Esophagus squamous epithelium (tissue), 4 donors: ENCODE data around the gene EPN2.

ENCODE experiments used
- POLR2A ChIP-seq, 4 donors: fragments of 450-650 bp; IDR thresholded peaks; one replicate each; pipeline ENCODE4 v1.6.1; 2017; ENCODE audit warnings: antibody characterized with exemption in 4 of 4, mild to moderate bottlenecking in 4 of 4, moderate library complexity in 3 of 4
- TF ChIP-seq, protein P1 (sequence below), 6 experiments: fragments of 450-650 bp in 4 of 6; fragments of 200-600 bp in 2 of 6; sonication (generic) in 2 of 6; IDR thresholded peaks; one replicate each; pipeline ENCODE4 v1.5.1; 2016 to 2019; ENCODE audit warnings: antibody characterized with exemption in 6 of 6, mild to moderate bottlenecking in 4 of 6, moderate library complexity in 4 of 6

DNA sequence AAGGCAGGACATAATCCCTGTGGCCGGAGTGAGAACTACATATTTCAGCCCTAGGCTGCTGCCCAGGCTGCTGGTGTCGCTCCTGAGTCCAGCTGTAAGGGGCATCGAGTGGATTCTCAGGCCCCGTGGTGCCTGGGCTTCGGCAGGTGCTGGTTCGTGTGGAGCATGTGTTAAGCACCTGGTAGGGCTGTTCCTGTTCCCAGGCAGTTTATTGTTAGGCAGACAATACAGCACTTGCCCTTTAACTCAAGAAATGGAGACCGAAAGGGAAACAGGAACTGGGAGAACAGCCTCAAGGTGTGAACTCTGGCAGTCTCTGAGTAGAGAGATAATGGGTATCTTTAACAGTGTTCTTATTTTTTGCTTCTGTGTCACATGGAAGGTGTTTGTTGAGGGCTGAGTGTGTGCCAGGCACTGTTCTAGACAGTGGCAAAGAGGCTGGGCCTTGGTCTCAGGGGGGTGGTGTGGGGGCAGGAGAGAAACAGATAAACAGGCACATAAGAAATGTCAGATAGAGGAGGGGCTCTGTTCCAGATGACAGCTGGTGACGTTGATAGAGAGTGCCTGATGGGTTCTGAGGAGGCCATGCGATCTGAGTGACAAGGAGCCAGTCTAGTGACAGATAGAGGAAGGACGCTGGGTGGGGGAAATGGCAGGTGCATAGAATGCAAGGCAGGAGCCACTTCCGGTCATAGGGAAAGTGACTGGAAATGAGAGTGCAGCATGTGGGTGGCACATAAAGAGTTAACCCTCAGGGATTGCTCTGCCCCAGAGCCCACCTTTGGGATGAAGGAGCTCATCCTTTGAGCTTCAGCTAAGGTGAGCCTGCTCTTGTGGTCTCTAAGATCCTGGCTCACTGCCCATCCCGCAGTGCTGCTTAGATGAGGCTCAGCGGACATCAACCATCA lies 33.8 kb downstream of the EPN2 start:
- TF ChIP-seq, protein P1, sequence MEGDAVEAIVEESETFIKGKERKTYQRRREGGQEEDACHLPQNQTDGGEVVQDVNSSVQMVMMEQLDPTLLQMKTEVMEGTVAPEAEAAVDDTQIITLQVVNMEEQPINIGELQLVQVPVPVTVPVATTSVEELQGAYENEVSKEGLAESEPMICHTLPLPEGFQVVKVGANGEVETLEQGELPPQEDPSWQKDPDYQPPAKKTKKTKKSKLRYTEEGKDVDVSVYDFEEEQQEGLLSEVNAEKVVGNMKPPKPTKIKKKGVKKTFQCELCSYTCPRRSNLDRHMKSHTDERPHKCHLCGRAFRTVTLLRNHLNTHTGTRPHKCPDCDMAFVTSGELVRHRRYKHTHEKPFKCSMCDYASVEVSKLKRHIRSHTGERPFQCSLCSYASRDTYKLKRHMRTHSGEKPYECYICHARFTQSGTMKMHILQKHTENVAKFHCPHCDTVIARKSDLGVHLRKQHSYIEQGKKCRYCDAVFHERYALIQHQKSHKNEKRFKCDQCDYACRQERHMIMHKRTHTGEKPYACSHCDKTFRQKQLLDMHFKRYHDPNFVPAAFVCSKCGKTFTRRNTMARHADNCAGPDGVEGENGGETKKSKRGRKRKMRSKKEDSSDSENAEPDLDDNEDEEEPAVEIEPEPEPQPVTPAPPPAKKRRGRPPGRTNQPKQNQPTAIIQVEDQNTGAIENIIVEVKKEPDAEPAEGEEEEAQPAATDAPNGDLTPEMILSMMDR (IDR thresholded peaks at IDR 0.05), result peak in 2 of 6 experiments; percentile 7 to 14
- TF ChIP-seq POLR2A (IDR thresholded peaks at IDR 0.05), result no peak
